Right forelimb (tissue), 1 donor: ENCODE measurements around the gene PRMT1.

Experiments used
- DNase-seq: peaks from one replicate; pipeline ENCODE4 v3.0.0-alpha.2; 2018

Gene PRMT1

GRCh38 chr19:49651820-49652550, 25.1 kb upstream of the PRMT1 start:
- DNase-seq = no peak

- DNase-seq = no peak
These were observed 24.3 kb upstream of the PRMT1 start for GRCh38 chr19:49652551-49653465.

DNA sequence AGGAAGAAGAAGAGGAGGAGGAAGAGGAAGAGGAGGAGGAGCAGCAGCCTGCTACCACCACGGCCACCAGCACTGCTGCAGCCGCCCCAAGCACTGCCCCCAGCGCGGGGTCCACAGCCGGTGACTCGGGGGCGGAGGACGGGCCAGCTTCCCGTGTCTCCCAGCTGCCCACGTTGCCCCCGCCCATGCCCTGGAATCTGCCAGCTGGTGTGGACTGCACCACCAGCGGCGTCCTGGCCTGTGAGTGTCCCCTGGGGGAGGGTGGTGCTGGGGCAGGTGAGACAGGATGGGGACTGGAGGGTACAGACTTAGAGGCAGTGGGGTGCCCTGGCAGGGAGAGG, 23.6 kb upstream of the PRMT1 start:
- DNase-seq = no peak

- no peak for DNase-seq
These were observed 22.5 kb upstream of the PRMT1 start for GRCh38 chr19:49654581-49654980.

- no peak for DNase-seq
These were observed 21.3 kb upstream of the PRMT1 start for GRCh38 chr19:49655570-49656455.

GRCh38 chr19:49656456-49657109, 20.5 kb upstream of the PRMT1 start:
- no peak for DNase-seq

GRCh38 chr19:49657493-49658138, 19.5 kb upstream of the PRMT1 start:
- no peak for DNase-seq

GRCh38 chr19:49658139-49658517, 18.9 kb upstream of the PRMT1 start:
- DNase-seq = no peak

- no peak for DNase-seq
These were observed 18.3 kb upstream of the PRMT1 start for GRCh38 chr19:49658566-49659442.

DNA sequence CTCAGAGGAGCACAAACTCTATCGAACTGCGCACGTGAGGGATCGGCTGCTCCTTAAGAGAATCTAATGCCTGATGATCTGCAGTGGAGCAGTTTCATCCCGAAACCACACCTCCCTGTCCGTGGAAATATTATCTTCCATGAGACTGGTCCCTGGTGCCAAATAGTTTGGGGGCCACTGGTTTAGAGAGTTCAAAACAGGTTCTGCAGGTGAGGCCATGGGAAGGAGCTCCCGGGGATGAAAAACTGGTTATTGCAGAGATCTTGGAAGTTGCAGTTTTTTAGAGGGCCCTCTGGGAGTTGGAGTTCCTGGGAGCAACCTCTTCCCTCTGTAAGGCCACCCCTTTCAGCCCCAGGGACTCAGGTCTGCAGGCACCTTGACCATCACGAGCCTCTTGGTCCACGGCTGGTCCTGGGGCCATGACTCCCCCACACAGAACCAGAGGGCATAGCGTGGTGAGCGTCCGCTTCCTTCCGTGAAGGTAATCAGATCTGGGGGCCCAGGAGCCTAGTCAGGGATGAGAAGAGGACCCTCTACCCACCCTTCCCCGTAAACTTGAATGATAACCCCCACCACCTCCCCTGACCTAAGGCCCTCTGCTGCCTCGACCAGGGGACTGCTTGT, 16.6 kb upstream of the PRMT1 start:
- no peak for DNase-seq

- DNase-seq = no peak
These were observed 15.1 kb upstream of the PRMT1 start for GRCh38 chr19:49662011-49662410.

- no peak for DNase-seq
These were observed 13.8 kb upstream of the PRMT1 start for GRCh38 chr19:49663224-49663623.

DNA sequence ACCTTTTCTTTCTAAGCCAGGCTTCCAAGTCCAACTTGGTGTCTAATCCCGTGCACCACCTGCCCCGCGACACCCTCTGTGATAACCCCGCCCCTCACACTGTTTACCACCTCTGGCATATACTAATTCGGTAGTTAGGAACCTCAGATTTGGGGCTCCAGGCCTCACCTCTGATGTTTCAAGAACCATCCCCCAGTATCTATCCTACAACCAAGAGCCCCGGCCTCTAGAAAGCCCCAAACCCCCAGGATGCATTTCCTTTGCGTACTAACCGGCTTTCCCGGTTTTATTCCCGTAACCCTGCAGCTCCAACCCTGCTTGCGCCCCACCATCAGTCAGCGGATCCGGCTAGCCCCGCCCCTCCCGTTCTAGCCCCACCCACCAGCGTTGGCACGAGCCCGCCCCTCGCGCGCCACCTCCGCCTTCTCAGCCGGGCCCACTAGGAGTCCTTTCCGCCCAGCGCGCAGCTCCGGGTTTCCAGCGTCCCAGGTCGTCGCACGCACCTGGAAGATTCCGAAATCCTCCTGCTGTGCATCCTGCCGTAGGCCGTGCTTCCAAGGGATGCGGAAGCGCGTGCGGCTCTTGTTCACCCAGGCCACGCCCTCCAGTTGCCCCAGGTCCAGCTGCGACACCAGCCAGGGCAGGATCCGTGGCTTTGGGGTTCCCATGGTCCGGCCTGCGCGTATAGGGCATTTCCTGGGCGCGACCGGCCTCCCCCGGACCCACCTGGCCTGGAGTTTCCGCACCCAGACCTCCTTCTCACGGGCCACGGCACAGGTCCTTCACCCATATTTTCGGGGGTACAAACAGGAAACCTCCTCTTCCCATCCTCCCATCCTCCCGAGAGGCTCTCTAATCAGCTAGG, 12.7 kb upstream of the PRMT1 start:
- DNase-seq = peak; percentile 89

DNA sequence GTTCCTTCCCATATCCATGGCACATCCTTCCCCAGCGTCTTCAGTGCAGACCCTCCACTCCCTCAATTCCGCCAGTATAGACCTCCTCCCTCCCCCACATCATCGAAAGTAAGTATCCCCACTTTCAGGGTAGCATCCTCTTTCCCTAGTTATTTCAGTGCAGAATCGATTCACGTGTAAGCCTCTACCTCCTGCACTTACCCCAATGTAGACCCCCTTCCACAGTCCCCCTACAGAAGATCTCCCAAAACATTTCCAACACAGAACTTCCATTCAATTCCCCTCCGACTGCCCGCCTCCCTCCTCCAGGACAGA, 12.1 kb upstream of the PRMT1 start:
- no peak for DNase-seq

- peak; percentile 98 for DNase-seq
These were observed 11.5 kb upstream of the PRMT1 start, which contains the start of the genes BCL2L12 and IRF3 for GRCh38 chr19:49665351-49666119. TSS of gene BCL2L12 (plus strand) at chr19:49665933. CDS start at chr19:49666693, 760 bp downstream. TSS of gene IRF3 (minus strand) at chr19:49665857. CDS start at chr19:49664838, 1,019 bp downstream.

- no peak for DNase-seq
These were observed 11.0 kb upstream of the PRMT1 start for GRCh38 chr19:49666120-49666444.

DNA sequence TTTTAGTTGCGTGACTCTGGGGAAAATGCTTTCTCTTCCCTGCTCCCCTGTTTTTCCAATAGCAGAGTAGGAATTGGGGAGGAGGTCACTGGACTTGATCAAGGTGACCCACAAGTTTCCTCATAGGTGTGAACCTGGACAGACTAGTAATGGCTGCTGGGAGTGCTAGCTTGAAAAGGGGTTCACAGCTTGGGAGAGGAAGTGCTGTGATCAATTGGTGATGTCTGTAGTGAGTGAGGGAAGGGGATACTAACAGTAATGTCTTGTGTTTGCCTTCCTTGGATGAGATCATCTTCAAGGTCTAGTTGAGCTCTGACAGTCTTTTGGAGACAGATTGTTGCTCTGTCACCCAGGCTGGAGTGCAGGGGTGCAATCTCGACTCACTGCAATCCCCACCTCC, 9.6 kb upstream of the PRMT1 start:
- no peak for DNase-seq

GRCh38 chr19:49669516-49669915, 7.6 kb upstream of the PRMT1 start:
- DNase-seq = no peak
